Measurements from ENCODE around the gene LRRFIP2.

The LRRFIP2 gene

GRCh38 chr3:37204314-37204713 lies 29.9 kb upstream of the LRRFIP2 start:
- Mint-ChIP-seq H3K27ac (no peak overlapping the region), H3K9me3 (no peaks in the 10 kb centered on the region), H3K4me3 (no peak overlapping the region), H3K4me1 (no peaks in the 10 kb centered on the region), H3K27me3 (no peaks in the 10 kb centered on the region), H3K36me3 (no peaks in the 10 kb centered on the region)
- DNase-seq: no peak
- ATAC-seq (replicated peaks): no peak

- H3K4me3 Mint-ChIP-seq: no peak overlapping the region
- no peaks in the 10 kb centered on the region for H3K36me3 Mint-ChIP-seq
- no peak overlapping the region for H3K27ac Mint-ChIP-seq
- DNase-seq (no peak), ATAC-seq (replicated peaks) (no peak)
- peaks cover 0 to 2% of the 10 kb centered on the region in 2 donors for H3K4me1 Mint-ChIP-seq
- H3K9me3 Mint-ChIP-seq: no peaks in the 10 kb centered on the region
- H3K27me3 Mint-ChIP-seq: no peaks in the 10 kb centered on the region
Observed at GRCh38 chr3:37202035-37202434, 27.7 kb upstream of the LRRFIP2 start.

- H3K27ac Mint-ChIP-seq: no peak overlapping the region
- no peaks in the 10 kb centered on the region for H3K9me3 Mint-ChIP-seq
- peaks cover 0 to 2% of the 10 kb centered on the region in 2 donors for H3K4me1 Mint-ChIP-seq
- H3K36me3 Mint-ChIP-seq: no peaks in the 10 kb centered on the region
- H3K27me3 Mint-ChIP-seq: no peaks in the 10 kb centered on the region
- H3K4me3 Mint-ChIP-seq: no peak overlapping the region
- DNase-seq (no peak), ATAC-seq (replicated peaks) (no peak)
Observed at GRCh38 chr3:37200141-37200540, 25.8 kb upstream of the LRRFIP2 start.

- Mint-ChIP-seq H3K27me3 (no peaks in the 10 kb centered on the region), H3K4me1 (peaks cover 0 to 2% of the 10 kb centered on the region in 2 donors), H3K4me3 (no peak overlapping the region), H3K9me3 (no peaks in the 10 kb centered on the region), H3K27ac (no peak overlapping the region), H3K36me3 (no peaks in the 10 kb centered on the region)
- ATAC-seq (replicated peaks) (no peak), DNase-seq (no peak)
Observed at GRCh38 chr3:37198996-37199395, 24.6 kb upstream of the LRRFIP2 start.

GRCh38 chr3:37198547-37198946 lies 24.2 kb upstream of the LRRFIP2 start:
- ATAC-seq (replicated peaks) (no peak), DNase-seq (no peak)
- no peaks in the 10 kb centered on the region for H3K27me3 Mint-ChIP-seq
- no peak overlapping the region for H3K27ac Mint-ChIP-seq
- no peaks in the 10 kb centered on the region for H3K9me3 Mint-ChIP-seq
- H3K36me3 Mint-ChIP-seq: no peaks in the 10 kb centered on the region
- H3K4me3 Mint-ChIP-seq: no peak overlapping the region
- peaks cover 0 to 2% of the 10 kb centered on the region in 2 donors for H3K4me1 Mint-ChIP-seq

- ATAC-seq (replicated peaks) (no peak), DNase-seq (no peak)
- no peaks in the 10 kb centered on the region for H3K9me3 Mint-ChIP-seq
- peaks cover 0 to 2% of the 10 kb centered on the region in 2 donors for H3K4me1 Mint-ChIP-seq
- H3K27me3 Mint-ChIP-seq: no peaks in the 10 kb centered on the region
- no peak overlapping the region for H3K4me3 Mint-ChIP-seq
- H3K36me3 Mint-ChIP-seq: no peaks in the 10 kb centered on the region
- H3K27ac Mint-ChIP-seq: no peak overlapping the region
Observed at GRCh38 chr3:37197810-37198371, 23.5 kb upstream of the LRRFIP2 start.

GRCh38 chr3:37194533-37194932 lies 20.2 kb upstream of the LRRFIP2 start:
- no peak overlapping the region for H3K27ac Mint-ChIP-seq
- no peak overlapping the region for H3K4me3 Mint-ChIP-seq
- DNase-seq (no peak), ATAC-seq (replicated peaks) (no peak)
- H3K4me1 Mint-ChIP-seq: peaks cover 0 to 2% of the 10 kb centered on the region in 2 donors
- no peaks in the 10 kb centered on the region for H3K36me3 Mint-ChIP-seq
- H3K9me3 Mint-ChIP-seq: no peaks in the 10 kb centered on the region
- H3K27me3 Mint-ChIP-seq: no peaks in the 10 kb centered on the region

GRCh38 chr3:37190667-37191066 lies 16.3 kb upstream of the LRRFIP2 start:
- Mint-ChIP-seq H3K36me3 (no peaks in the 10 kb centered on the region), H3K9me3 (no peaks in the 10 kb centered on the region), H3K27ac (no peak overlapping the region), H3K4me1 (no peaks in the 10 kb centered on the region), H3K27me3 (no peaks in the 10 kb centered on the region), H3K4me3 (no peak overlapping the region)
- ATAC-seq (replicated peaks) (no peak), DNase-seq (no peak)

GRCh38 chr3:37189109-37189508 lies 14.7 kb upstream of the LRRFIP2 start:
- H3K4me1 Mint-ChIP-seq: no peaks in the 10 kb centered on the region
- H3K9me3 Mint-ChIP-seq: no peaks in the 10 kb centered on the region
- H3K27me3 Mint-ChIP-seq: no peaks in the 10 kb centered on the region
- no peak for DNase-seq
- H3K36me3 Mint-ChIP-seq: no peaks in the 10 kb centered on the region
- no peak overlapping the region for H3K27ac Mint-ChIP-seq
- H3K4me3 Mint-ChIP-seq: no peak overlapping the region
- no peak for ATAC-seq (replicated peaks)

- Mint-ChIP-seq H3K27me3 (no peaks in the 10 kb centered on the region), H3K36me3 (no peaks in the 10 kb centered on the region), H3K4me3 (no peak overlapping the region), H3K4me1 (peaks cover 0 to 2% of the 10 kb centered on the region in 2 donors), H3K27ac (no peak overlapping the region), H3K9me3 (no peaks in the 10 kb centered on the region)
- DNase-seq: no peak
- no peak for ATAC-seq (replicated peaks)
Observed at GRCh38 chr3:37183976-37184375, 9.6 kb upstream of the LRRFIP2 start.

- Mint-ChIP-seq H3K27me3 (no peaks in the 10 kb centered on the region), H3K36me3 (no peaks in the 10 kb centered on the region), H3K4me1 (peaks cover 1 to 3% of the 10 kb centered on the region in 2 donors), H3K9me3 (no peaks in the 10 kb centered on the region), H3K4me3 (no peak overlapping the region), H3K27ac (no peak overlapping the region)
- DNase-seq: no peak
- ATAC-seq (replicated peaks): no peak
Observed at GRCh38 chr3:37183375-37183831, 9.0 kb upstream of the LRRFIP2 start.

GRCh38 chr3:37182816-37183215 lies 8.4 kb upstream of the LRRFIP2 start:
- Mint-ChIP-seq H3K4me3 (no peak overlapping the region), H3K27ac (no peak overlapping the region), H3K27me3 (no peaks in the 10 kb centered on the region), H3K4me1 (peaks cover 5 to 7% of the 10 kb centered on the region in 2 donors), H3K9me3 (no peaks in the 10 kb centered on the region), H3K36me3 (no peaks in the 10 kb centered on the region)
- DNase-seq (no peak), ATAC-seq (replicated peaks) (no peak)

GRCh38 chr3:37181756-37182155 lies 7.4 kb upstream of the LRRFIP2 start:
- no peak for DNase-seq
- Mint-ChIP-seq H3K4me3 (no peak overlapping the region), H3K36me3 (no peaks in the 10 kb centered on the region), H3K27me3 (no peaks in the 10 kb centered on the region), H3K27ac (no peak overlapping the region), H3K9me3 (no peaks in the 10 kb centered on the region), H3K4me1 (peaks cover 12 to 18% of the 10 kb centered on the region in 2 donors)
- no peak for ATAC-seq (replicated peaks)

GRCh38 chr3:37179144-37179967 lies 5.0 kb upstream of the LRRFIP2 start:
- no peak overlapping the region for H3K4me3 Mint-ChIP-seq
- H3K27me3 Mint-ChIP-seq: no peaks in the 10 kb centered on the region
- no peak overlapping the region for H3K27ac Mint-ChIP-seq
- H3K9me3 Mint-ChIP-seq: no peaks in the 10 kb centered on the region
- ATAC-seq (replicated peaks): no peak
- DNase-seq: no peak
- no peaks in the 10 kb centered on the region for H3K36me3 Mint-ChIP-seq
- peaks cover 21 to 30% of the 10 kb centered on the region in 2 donors for H3K4me1 Mint-ChIP-seq

- DNase-seq (no peak), ATAC-seq (replicated peaks) (no peak)
- no peak overlapping the region for H3K27ac Mint-ChIP-seq
- H3K4me3 Mint-ChIP-seq: no peak overlapping the region
- H3K36me3 Mint-ChIP-seq: peaks cover 0 to 14% of the 10 kb centered on the region in 2 donors
- H3K9me3 Mint-ChIP-seq: no peaks in the 10 kb centered on the region
- peaks cover 26 to 55% of the 10 kb centered on the region in 2 donors for H3K4me1 Mint-ChIP-seq
- no peaks in the 10 kb centered on the region for H3K27me3 Mint-ChIP-seq
Observed at GRCh38 chr3:37173806-37174205, 576 bp downstream of the LRRFIP2 start.
